Epithelial cell of alveolus of lung (primary cell): ENCODE measurements around the gene NDUFS3. TPM values are rescaled to one million over a fixed set of nuclear protein-coding genes. Genes with fewer than 3 reads are reported as not detected.

Source experiments
- total RNA-seq: library from RNA; depleted of rRNA; stranded (reverse); fragments of >200 nt; gene quantifications from 2 replicates; pipeline ENCODE4 v1.2.1, GENCODE V29; 2015

Gene NDUFS3
- total RNA-seq: 60.6 and 72.5 TPM in 2 replicates

GRCh38 chr11:47578524-47579494 is at the start of gene NDUFS3, which contains the start of gene KBTBD4:
TSS of gene NDUFS3 (plus strand) at chr11:47579074. CDS start at chr11:47579092, 18 bp downstream.
TSS of gene KBTBD4 (minus strand) at chr11:47578970. CDS start at chr11:47578951, 19 bp downstream.

DNA sequence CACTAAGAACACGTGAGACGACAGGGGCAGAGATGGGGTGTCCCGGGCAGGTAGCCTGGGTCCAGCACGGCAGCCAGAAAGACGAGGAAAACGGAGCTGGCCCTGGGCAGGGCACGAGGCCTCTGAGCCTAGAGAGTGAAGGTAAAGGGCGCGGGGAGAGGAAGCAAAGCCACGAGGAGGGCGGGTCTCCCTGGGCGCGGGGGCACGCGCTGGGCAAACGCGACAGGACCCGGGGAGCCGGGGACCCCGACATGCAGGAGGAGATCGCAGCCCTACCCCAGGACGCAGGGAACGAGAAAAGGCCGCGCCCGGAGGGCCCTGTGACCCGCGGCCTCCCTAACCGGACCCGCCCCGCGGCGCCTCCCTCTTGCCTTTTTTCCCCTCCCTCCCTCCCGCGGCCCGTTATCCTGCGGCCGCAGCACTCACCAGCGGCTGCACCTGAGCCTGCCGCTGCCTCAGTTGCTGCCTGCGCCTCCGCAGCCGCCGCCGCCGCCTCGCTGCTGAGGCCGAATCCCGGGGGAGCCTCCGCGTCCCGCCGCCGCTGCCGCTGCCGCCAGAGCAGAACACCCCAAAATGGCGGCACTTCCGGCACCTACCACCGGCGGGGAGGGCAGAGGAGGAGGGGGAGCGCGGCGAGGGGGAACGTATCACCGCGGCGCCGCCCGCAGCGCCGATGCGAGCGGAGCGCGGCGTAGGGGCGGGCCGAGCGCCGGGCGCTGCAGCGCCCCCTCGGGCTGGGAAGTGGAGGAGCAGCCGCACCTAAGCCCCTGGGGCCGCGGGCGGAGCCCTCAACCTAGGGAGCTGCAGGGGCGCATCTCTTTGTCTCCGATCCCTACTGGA is 26.1 kb upstream of the NDUFS3 start, which contains the start of gene CELF1:
CELF1 (minus strand) TSS at position 567 of the 840 bp plus-strand sequence. CDS start 53,609 bp downstream, outside the sequence.

GRCh38 chr11:47565340-47566148 is 13.3 kb upstream of the NDUFS3 start, which contains the start of gene PTPMT1:
TSS of gene PTPMT1 (plus strand) at chr11:47565599. CDS start at chr11:47565623, 24 bp downstream.

DNA sequence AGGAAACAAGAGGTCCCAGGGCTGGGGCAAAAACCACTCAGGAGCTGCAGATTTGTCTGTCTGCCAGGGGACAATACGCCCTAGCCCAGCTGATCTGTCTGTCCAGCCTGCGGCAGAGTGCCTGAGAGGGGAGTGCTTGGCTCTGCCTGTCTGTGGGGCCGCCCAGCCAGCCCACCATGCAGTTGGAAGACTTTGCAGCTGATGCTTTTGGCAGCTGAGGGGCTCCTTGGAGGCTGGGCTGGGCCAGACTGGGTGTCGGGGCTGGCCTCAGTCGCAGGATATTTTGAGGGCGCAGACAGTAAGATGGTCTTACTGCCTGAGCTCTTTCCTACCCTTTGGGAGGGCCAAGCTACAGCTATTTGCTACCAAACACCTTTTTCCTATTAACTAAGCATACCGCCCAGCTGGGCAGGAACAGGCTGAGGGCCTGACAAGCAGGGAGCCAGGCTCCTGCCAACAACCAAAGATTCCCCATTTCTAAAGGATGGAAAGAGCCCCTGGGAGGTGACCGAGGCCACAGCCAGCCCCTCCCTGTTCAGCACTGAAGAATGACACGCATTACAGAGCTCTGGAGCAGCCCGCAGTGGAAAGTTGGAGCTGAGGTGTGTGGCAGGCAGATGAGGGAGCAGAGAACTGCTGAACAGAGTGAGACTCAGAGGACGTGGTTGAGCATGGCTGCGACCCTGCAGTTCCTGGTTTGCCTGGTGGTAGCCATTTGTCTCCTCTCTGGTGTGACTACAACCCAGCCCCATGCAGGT is 7.4 kb downstream of the NDUFS3 start, which contains the start of gene FAM180B:
FAM180B (plus strand) TSS at position 581 of the 758 bp plus-strand sequence; CDS start at position 672, 91 bp downstream.

GRCh38 chr11:47593934-47594855 is 15.3 kb downstream of the NDUFS3 start, which contains the start of gene C1QTNF4:
TSS of gene C1QTNF4 (minus strand) at chr11:47594411. CDS start at chr11:47590810, 3,601 bp downstream.

Other genes starting within 250 kb of the NDUFS3 start
- gene MYBPC3, start 226.4 kb upstream of the NDUFS3 start, total RNA-seq: not detected in 2 replicates
- gene SPI1, start 200.5 kb upstream of the NDUFS3 start, total RNA-seq: not detected in 2 replicates
- gene SLC39A13, start 170.5 kb upstream of the NDUFS3 start, total RNA-seq: 111 and 118 TPM in 2 replicates
- 105 and 200 TPM in 2 replicates for gene PSMC3, start 152.6 kb upstream of the NDUFS3 start, total RNA-seq
- 3.6 TPM in 1 of 2 replicates, not detected in the other for gene RAPSN, start 129.9 kb upstream of the NDUFS3 start, total RNA-seq
- 58.6 and 60.2 TPM in 2 replicates for gene CELF1, start 25.9 kb upstream of the NDUFS3 start, total RNA-seq
- gene PTPMT1, start 13.5 kb upstream of the NDUFS3 start, total RNA-seq: 115 and 134 TPM in 2 replicates
- gene KBTBD4, start 104 bp upstream of the NDUFS3 start, total RNA-seq: 21.1 and 26.2 TPM in 2 replicates
- gene FAM180B, start 7.6 kb downstream of the NDUFS3 start, total RNA-seq: 0.40 TPM in 1 of 2 replicates, not detected in the other
- gene C1QTNF4, start 15.3 kb downstream of the NDUFS3 start, total RNA-seq: 3.6 and 6.3 TPM in 2 replicates
- gene MTCH2, start 63.5 kb downstream of the NDUFS3 start, total RNA-seq: 61.4 and 64.6 TPM in 2 replicates
- 0.64 and 0.78 TPM in 2 replicates for gene AGBL2, start 136.3 kb downstream of the NDUFS3 start, total RNA-seq
- 27.7 and 52.2 TPM in 2 replicates for gene FNBP4, start 188.3 kb downstream of the NDUFS3 start, total RNA-seq